ENCODE measurements around the gene CADPS. TPM values are rescaled to one million over a fixed set of nuclear protein-coding genes. Genes with fewer than 3 reads are reported as not detected.

The CADPS gene
- total RNA-seq, 1 donor from 2014 or later, result not detected

DNA sequence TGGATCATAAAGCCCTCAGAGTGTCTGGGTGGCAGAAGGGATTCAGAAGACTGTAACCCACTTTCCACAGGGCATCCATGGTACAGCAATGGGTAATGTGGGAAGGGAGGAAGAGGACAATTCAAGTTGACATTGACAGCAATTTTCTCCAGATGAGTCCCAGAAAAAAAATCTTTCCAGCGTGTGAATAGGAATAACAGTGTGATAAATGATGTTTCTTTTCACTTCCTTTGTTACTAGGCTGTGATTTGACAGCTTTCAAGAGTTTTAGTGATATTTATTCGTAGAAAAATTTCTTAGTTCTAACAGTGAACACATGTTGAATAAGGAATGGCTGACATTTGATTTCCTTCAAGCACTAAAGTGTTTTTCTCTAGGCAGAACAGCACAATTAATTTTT, 186.4 kb downstream of the CADPS start:
- DNase-seq (ENCODE audit: low read depth in 2 of 2), result no peak

DNA sequence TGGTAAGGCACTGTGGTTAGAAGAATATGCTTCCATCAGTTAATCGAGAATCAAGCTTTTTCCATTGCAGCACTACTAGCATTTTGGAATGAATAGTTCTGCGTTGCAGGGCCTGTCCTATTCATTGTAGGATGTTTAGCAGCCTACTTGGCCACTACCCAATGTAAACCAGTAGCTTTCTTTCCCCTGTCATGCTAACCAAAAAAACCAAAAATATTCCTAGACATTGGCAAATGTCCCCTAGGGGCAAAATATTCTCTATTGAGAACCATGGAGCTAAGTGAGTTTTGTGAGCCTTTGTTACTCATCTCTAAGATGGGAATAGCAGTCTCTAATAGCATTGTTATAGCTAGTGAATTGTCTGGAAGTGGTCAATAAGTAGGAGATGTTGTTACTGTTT, 187.2 kb downstream of the CADPS start:
- no peak for DNase-seq (ENCODE audit: low read depth in 2 of 2)

GRCh38 chr3:62686503-62687294, 188.5 kb downstream of the CADPS start:
- DNase-seq (ENCODE audit: low read depth in 2 of 2), result no peak

GRCh38 chr3:62682826-62683225, 192.4 kb downstream of the CADPS start:
- no peak for DNase-seq (ENCODE audit: low read depth in 2 of 2)

DNA sequence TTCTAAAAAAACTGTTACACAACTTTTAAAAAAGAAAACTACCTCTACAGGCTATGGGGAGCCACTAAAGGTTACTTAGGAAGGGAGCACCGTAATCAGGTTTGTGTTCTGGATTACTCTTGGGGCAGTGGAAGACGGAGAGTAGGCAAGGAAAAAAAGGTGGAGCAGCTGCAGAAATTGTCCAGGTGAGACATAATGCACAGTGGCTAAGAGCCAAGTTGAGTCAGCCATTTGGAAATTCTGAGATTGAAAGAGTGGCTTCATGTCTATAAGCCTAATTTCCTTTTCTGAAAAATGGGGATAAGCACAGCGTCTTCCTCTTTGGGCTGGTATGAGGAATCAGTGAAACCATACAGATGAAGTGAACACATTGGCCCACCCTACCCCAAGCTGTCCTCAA, 195.2 kb downstream of the CADPS start:
- DNase-seq (ENCODE audit: low read depth in 2 of 2), result no peak

- no peak for DNase-seq (ENCODE audit: low read depth in 2 of 2)
Observed at GRCh38 chr3:62678841-62679240, 196.4 kb downstream of the CADPS start.

DNA sequence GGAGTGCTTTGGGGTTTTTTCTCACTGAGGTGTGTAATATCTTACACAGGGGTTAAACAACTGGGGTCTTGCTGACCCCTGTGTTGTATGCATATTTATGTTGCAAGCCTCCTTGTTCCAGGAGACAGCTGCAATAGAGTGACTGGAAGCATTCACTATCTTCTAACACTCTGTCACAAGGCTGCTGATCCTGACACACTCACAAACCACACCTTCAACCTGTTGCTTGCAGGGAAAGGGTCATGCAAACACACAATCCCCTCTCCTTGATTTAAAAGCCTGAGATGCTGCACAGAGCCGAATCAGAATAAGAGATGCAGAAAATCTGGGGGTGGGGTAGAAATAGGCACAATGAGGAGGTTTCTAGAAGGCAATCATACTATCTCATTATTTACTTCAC, 197.3 kb downstream of the CADPS start:
- no peak for DNase-seq (ENCODE audit: low read depth in 2 of 2)

DNA sequence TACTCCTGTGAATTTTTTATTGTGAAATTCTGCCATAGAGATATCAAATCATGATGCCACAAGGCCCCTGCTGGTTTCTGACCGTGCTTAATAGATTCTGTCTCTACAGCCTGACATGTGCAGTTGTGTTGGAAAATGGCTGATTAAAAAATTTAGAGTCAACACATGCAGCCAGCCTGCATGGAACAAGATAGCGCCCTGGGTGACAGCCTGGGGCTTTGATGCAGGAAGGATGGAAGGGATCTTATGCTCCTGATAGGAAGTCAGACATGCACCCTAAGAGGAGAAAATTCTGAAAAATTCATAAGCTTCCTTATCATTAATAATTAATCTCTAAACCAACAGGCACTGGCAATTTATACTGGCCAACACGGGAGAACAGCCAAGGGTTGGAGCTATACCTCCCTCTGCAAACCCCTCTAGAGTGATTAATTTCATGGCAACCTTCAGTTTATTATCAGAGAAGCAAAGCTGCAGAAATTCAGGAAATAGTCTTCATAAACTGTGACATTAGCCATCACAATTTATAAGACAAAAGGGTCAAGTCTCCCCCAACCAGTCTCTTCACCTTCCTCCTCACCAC, 198.4 kb downstream of the CADPS start:
- DNase-seq (ENCODE audit: low read depth in 2 of 2), result no peak

DNA sequence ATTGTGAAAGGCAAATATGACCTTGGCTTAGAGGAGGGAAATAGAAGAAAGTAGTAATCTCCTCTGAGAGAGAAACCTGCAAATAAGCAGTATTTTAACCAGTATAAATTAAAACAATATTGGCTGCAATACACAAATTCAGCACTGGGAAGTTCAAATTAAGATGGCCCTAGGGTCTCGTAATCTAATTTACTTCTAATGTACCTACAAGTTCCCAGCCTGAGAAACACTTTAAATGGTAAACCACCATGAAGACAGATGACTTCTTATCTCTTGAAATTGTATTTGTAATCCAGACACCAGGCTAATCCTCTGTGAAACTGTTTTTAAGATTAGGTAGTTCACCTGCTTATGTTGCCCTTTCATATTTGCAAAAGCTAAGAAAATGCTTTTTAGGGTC, 199.7 kb downstream of the CADPS start:
- DNase-seq (ENCODE audit: low read depth in 2 of 2), result no peak

DNA sequence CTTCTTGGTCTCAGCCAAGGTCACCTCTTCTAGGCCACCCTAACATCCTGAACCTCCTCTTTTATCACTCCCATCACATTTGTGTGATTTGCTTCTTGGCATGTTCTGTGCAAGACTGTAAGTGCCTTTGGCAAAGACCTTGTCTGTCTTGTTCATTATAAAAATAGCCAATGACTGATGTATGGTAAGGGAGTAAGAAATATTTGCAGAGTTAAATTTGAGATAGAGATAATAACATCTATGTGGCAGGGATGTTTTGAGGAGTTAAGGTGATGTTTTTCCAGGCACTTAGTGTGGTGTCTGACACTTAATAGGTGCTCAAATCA, 202.3 kb downstream of the CADPS start:
- no peak for DNase-seq (ENCODE audit: low read depth in 2 of 2)

- no peak for DNase-seq (ENCODE audit: low read depth in 2 of 2)
Observed at GRCh38 chr3:62672270-62672987, 202.8 kb downstream of the CADPS start.

DNA sequence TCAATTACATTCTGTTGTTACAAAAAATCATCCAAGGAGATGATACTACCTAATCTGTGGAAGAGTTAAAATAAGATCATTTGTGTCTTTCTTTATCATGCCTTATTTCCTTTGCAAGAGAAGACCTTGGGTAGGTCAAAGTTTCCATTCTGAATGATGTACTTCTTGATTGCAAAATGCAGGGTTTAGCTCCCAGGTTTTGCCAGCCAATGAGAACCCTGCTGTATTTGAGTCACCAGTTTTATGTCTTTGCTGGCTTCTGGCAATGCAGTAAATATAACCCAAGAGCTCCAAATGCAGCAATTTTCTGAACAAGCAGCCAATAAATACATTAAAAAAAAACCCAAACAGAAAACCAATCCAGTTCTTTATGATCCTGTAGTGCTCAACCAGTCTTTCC, 204.9 kb downstream of the CADPS start:
- DNase-seq (ENCODE audit: low read depth in 2 of 2), result no peak

GRCh38 chr3:62669161-62669560, 206.1 kb downstream of the CADPS start:
- no peak for DNase-seq (ENCODE audit: low read depth in 2 of 2)

DNA sequence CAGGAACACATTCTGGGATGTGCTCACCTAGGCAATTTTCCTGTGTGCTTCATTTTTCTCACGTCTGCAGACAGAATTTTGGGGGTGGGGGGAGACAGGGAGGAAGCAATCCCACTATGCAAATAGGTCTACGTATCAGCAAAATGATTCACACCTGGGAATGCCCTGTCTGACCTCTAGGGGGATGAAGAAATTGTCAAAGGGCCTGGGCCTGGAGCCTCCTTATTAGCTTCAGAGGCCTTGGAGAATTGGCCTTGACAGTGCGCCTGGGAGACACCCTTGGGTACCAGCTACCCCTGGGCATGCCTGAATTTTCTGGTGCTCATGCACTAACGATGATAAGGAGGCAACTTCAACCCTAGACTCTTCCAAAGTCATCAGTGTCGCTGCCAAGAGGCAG, 207.5 kb downstream of the CADPS start:
- DNase-seq (ENCODE audit: low read depth in 2 of 2), result no peak

DNA sequence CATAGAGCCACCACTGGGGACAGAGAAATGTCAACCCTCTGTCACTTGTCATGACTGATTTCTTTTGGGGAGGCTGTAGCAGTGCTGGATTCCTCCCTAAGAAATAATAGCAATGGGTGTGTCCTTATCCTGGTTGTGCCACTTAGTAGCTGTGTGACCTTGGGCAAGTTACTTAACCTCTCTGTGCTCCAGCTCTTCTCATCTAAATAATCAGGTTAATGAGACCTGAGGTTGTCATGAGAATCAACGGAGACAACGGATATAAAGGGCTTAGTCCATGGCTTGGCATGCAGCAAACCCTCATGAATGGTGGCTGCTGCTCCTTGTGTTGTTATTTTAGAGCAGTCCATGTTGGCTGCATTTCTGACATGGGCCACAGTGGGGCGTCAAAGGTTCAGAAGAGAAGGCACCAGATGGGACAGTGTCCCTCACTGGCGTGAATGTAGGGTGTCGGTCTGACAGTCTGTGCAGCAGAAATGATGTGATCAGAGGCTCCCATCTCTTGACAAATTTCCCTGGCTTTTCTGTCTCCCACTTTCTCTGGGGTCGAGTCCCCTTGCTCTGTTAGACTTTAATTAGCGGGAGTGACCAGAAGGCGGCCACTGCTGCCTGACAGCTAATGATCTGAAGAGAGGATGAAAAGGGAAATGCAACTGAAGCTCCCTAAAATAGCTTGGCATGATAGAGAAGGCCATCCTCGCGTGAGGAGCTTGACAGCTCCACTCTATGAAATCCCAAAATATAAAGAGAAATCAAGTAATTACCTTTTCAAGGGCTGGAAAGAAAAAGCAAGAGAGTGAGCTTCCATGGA, 209.4 kb downstream of the CADPS start:
- DNase-seq (ENCODE audit: low read depth in 2 of 2), result peak; percentile 2 to 41

DNA sequence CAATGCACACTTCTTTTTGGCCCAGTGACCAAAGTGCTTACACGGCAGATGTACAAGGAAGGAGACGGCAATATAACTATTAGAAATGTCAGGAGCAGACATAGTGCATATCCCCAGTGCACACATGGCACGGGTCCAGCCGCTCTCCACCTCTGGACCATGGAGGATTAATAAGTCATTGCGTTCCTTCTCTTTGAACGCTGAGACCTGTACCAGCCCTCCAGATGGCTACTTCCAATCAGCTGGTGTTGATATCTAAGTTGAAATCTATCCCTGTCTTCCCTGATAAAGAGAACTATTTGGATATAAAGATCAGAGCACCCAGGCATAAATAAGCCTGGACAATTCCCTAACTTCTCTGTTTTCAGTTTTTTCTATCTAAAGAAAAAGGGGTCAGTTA, 212.5 kb downstream of the CADPS start:
- no peak for DNase-seq (ENCODE audit: low read depth in 2 of 2)

- no peak for DNase-seq (ENCODE audit: low read depth in 2 of 2)
Observed at GRCh38 chr3:62659660-62660059, 215.6 kb downstream of the CADPS start.

GRCh38 chr3:62655691-62656063, 219.5 kb downstream of the CADPS start:
- DNase-seq (ENCODE audit: low read depth in 2 of 2), result no peak

GRCh38 chr3:62655056-62655690, 220.0 kb downstream of the CADPS start:
- no peak for DNase-seq (ENCODE audit: low read depth in 2 of 2)

GRCh38 chr3:62653796-62654195, 221.4 kb downstream of the CADPS start:
- no peak for DNase-seq (ENCODE audit: low read depth in 2 of 2)

DNA sequence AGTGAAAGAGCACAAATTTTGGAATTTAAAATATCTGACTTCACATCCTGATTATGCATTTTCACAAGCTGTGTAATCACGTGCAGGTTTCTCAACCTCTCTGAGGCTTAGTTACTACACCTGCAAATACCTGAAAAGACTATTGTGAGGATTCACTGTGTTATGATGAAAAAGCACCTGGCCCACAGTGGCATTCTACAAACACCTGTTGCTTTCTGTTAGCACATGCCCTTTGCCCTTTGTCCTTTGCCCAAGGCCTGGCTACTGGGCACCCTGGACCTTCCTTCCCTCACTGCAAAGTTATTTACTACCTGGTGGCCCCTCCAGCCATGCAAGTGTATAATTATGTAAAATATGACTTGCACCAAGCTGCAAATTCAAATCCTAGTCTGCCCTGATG, 227.5 kb downstream of the CADPS start:
- no peak for DNase-seq (ENCODE audit: low read depth in 2 of 2)

DNA sequence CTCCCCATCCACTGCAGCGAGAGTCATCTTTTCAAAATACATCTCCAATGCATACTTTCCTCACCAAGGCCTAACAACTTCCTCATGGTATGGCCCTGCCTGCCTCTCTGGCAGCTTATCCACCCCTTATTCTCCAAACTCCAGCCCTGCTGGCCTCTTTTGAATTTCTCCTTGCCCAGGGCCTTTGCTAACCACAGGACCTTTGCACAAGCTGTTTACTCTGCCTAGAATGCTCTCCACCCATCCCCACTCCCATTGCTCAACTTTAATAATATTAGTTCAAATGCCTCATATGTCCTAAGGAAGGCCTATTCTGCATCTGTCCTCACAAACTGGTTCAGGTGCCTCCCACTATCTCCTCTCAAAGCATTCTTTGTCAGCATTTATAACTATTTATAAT, 230.7 kb downstream of the CADPS start:
- DNase-seq (ENCODE audit: low read depth in 2 of 2), result no peak
